HepG2 (cell line): Measurements from ENCODE around the gene ERC1.

ENCODE experiments used
- JUND ChIP-seq: sonication (generic); formaldehyde crosslinking; IDR thresholded peaks from 2 replicates; pipeline ENCODE4 v1.8.0; 2022; ENCODE audit warnings: mild to moderate bottlenecking, missing genetic modification reagents
- NFYC ChIP-seq: IDR thresholded peaks from 2 replicates; pipeline ENCODE4 v1.6.1; 2016; ENCODE audit warnings: missing genetic modification reagents, missing compliant biosample characterization
- RBM22 ChIP-seq: fragments of 200-400 bp; formaldehyde crosslinking; optimal IDR thresholded peaks from 2 replicates; pipeline ENCODE3; 2017; ENCODE audit warnings: mild to moderate bottlenecking, low read length, moderate library complexity
- RBM39 ChIP-seq: fragments of 200-400 bp; formaldehyde crosslinking; IDR thresholded peaks from one replicate; pipeline ENCODE4 v1.6.1; 2018; ENCODE audit warnings: antibody characterized with exemption, mild to moderate bottlenecking, low read depth, low read length; ENCODE audit not compliant: poor library complexity, severe bottlenecking
- SMAD1 ChIP-seq: sonication (generic); formaldehyde crosslinking; IDR thresholded peaks from 2 replicates; pipeline ENCODE4 v1.4.0; 2020; ENCODE audit warnings: missing genetic modification reagents, low read depth, mild to moderate bottlenecking, borderline replicate concordance
- ZNF773 ChIP-seq: sonication (generic); formaldehyde crosslinking; IDR thresholded peaks from 2 replicates; pipeline ENCODE4 v1.4.0; 2020; ENCODE audit warnings: missing genetic modification reagents, borderline replicate concordance
- TF ChIP-seq, protein P1 (sequence below): IDR thresholded peaks from 2 replicates; pipeline ENCODE4 v1.6.1; 2016; ENCODE audit warnings: low read depth, missing genetic modification reagents, missing compliant biosample characterization
- TF ChIP-seq, protein P2 (sequence below): sonication (generic); formaldehyde crosslinking; IDR thresholded peaks from 2 replicates; pipeline ENCODE4 v1.5.0; 2020; ENCODE audit warnings: mild to moderate bottlenecking, missing genetic modification reagents, moderate library complexity

DNA sequence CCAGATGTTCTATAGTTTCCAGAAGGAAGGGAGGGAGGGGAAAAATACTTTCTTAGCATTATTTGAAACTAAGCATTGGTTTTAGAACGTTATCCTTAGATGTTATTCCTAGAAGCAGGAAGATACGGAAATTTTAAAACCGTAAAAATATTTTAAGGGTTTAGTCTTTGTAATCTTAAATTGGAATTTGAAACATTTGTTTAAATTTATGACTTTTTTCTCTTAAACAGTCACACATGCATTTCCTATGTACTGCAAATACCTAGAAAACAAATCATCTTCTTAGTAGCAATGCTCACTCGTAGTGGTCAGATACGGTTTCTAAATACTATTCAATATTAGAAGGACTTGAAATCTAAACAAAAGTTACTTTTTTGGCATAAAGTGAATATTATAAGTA is 282.0 kb downstream of the ERC1 start:
- TF ChIP-seq, protein P1, sequence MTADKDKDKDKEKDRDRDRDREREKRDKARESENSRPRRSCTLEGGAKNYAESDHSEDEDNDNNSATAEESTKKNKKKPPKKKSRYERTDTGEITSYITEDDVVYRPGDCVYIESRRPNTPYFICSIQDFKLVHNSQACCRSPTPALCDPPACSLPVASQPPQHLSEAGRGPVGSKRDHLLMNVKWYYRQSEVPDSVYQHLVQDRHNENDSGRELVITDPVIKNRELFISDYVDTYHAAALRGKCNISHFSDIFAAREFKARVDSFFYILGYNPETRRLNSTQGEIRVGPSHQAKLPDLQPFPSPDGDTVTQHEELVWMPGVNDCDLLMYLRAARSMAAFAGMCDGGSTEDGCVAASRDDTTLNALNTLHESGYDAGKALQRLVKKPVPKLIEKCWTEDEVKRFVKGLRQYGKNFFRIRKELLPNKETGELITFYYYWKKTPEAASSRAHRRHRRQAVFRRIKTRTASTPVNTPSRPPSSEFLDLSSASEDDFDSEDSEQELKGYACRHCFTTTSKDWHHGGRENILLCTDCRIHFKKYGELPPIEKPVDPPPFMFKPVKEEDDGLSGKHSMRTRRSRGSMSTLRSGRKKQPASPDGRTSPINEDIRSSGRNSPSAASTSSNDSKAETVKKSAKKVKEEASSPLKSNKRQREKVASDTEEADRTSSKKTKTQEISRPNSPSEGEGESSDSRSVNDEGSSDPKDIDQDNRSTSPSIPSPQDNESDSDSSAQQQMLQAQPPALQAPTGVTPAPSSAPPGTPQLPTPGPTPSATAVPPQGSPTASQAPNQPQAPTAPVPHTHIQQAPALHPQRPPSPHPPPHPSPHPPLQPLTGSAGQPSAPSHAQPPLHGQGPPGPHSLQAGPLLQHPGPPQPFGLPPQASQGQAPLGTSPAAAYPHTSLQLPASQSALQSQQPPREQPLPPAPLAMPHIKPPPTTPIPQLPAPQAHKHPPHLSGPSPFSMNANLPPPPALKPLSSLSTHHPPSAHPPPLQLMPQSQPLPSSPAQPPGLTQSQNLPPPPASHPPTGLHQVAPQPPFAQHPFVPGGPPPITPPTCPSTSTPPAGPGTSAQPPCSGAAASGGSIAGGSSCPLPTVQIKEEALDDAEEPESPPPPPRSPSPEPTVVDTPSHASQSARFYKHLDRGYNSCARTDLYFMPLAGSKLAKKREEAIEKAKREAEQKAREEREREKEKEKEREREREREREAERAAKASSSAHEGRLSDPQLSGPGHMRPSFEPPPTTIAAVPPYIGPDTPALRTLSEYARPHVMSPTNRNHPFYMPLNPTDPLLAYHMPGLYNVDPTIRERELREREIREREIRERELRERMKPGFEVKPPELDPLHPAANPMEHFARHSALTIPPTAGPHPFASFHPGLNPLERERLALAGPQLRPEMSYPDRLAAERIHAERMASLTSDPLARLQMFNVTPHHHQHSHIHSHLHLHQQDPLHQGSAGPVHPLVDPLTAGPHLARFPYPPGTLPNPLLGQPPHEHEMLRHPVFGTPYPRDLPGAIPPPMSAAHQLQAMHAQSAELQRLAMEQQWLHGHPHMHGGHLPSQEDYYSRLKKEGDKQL (CRISPR knock-in tag) = no peak
- TF ChIP-seq RBM39 (no peak), NFYC (no peak), JUND (CRISPR knock-in tag) (no peak), RBM22 (no peak), ZNF773 (CRISPR knock-in tag) (no peak), SMAD1 (CRISPR knock-in tag) (no peak)
- TF ChIP-seq, protein P2, sequence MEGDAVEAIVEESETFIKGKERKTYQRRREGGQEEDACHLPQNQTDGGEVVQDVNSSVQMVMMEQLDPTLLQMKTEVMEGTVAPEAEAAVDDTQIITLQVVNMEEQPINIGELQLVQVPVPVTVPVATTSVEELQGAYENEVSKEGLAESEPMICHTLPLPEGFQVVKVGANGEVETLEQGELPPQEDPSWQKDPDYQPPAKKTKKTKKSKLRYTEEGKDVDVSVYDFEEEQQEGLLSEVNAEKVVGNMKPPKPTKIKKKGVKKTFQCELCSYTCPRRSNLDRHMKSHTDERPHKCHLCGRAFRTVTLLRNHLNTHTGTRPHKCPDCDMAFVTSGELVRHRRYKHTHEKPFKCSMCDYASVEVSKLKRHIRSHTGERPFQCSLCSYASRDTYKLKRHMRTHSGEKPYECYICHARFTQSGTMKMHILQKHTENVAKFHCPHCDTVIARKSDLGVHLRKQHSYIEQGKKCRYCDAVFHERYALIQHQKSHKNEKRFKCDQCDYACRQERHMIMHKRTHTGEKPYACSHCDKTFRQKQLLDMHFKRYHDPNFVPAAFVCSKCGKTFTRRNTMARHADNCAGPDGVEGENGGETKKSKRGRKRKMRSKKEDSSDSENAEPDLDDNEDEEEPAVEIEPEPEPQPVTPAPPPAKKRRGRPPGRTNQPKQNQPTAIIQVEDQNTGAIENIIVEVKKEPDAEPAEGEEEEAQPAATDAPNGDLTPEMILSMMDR = no peak
